K562 (cell line): ENCODE measurements around the gene MYO3B. TPM values are rescaled to one million over a fixed set of nuclear protein-coding genes. Genes with fewer than 3 reads are reported as not detected.

ENCODE experiments used
- ATAC-seq: fragments of 200-7000 bp; cut with Tn5 transposase; 3 replicates; pipeline ENCODE4 v1.9.1; 2020; ENCODE audit warnings: moderate library complexity
- BruUV-seq: library from RNA; stranded (reverse); fragments of 400-500 nt; replicated peaks from 2 replicates; lab custom pipeline; 2021; lab: Mats Ljungman, UMichigan
- CTCF ChIA-PET: fragments of 300-600 bp; formaldehyde crosslinking; extraction: SDS; loops from one replicate; lab custom pipeline; 2021; ENCODE audit warnings: low intra/inter-chr PET ratio; lab: Yijun Ruan, JAX
- POLR2A ChIA-PET: fragments of 300-600, 350-650 bp; sonication (Branson Sonifier 250); formaldehyde crosslinking; extraction: SDS; loops from one replicate; lab custom pipeline; 2021; ENCODE audit warnings: antibody characterized with exemption, inconsistent platforms; lab: Yijun Ruan, JAX
- DNase-seq, 4 experiments: peaks; one replicate each; pipeline versions ENCODE4 v3.0.0 to v3.0.0-alpha.2; 2011 to 2018; ENCODE audit warnings: low spot score in 3 of 4, mixed read lengths in 3 of 4; ENCODE audit errors: extremely low read depth in 1 of 4
- FAIRE-seq: peaks from 2 replicates; lab custom pipeline; 2011; peaks lifted over from hg19 to GRCh38; lab: Jason Lieb, UNC
- H2AFZ ChIP-seq: 2 replicates; pipeline ENCODE4 v1.6.0; 2011; ENCODE audit warnings: low read depth, low read length, control low read depth, inconsistent platforms
- H3K27ac ChIP-seq: fragments of 200-600 bp; 3 replicates; pipeline ENCODE4 v1.8.0; 2011; ENCODE audit warnings: low read depth, mild to moderate bottlenecking, control low read depth, inconsistent platforms, low read length, moderate library complexity, mixed read lengths; ENCODE audit errors: extremely low read depth
- H3K27me3 ChIP-seq, 2 experiments: fragments of 300-600 bp in 1 of 2; 2 replicates in 1 of 2; 3 replicates in 1 of 2; pipeline versions ENCODE4 v1.6.0 to v1.8.0; 2011; ENCODE audit warnings: inconsistent platforms in 2 of 2, low read length in 2 of 2, mild to moderate bottlenecking in 1 of 2, mixed read lengths in 1 of 2, moderate library complexity in 1 of 2; ENCODE audit not compliant: control insufficient read depth in 2 of 2, insufficient read depth in 2 of 2
- H3K36me3 ChIP-seq: fragments of 300-600 bp; 3 replicates; pipeline ENCODE4 v1.8.0; 2011; ENCODE audit warnings: mild to moderate bottlenecking, low read length, inconsistent platforms; ENCODE audit not compliant: control insufficient read depth, insufficient read depth
- H3K4me1 ChIP-seq, 2 experiments: fragments of 200-600 bp in 1 of 2; replicated peaks in 1 of 2; 2 replicates in 1 of 2; 3 replicates in 1 of 2; pipeline versions ENCODE4 v1.5.1 to v1.8.0; 2011; ENCODE audit warnings: inconsistent platforms in 2 of 2, low read length in 2 of 2, mild to moderate bottlenecking in 1 of 2, mixed read lengths in 1 of 2, moderate library complexity in 1 of 2; ENCODE audit not compliant: control insufficient read depth in 2 of 2, insufficient read depth in 2 of 2
- H3K4me2 ChIP-seq: 2 replicates; pipeline ENCODE4 v1.6.1; 2011; ENCODE audit warnings: low read length, control low read depth, inconsistent platforms, mixed read lengths; ENCODE audit not compliant: insufficient read depth
- H3K4me3 ChIP-seq: fragments of 200-600 bp; sonication (generic), shearing (Covaris generic); 2 replicates; pipeline ENCODE4 v1.5.1; 2016; ENCODE audit warnings: control low read depth, inconsistent platforms
- H3K79me2 ChIP-seq: fragments of 200-600 bp; 3 replicates; pipeline ENCODE4 v1.8.0; 2011; ENCODE audit warnings: low read length, inconsistent platforms; ENCODE audit not compliant: control insufficient read depth, insufficient read depth
- H3K9ac ChIP-seq, 2 experiments: 2 replicates each; pipeline versions ENCODE4 v1.6.0 to v1.6.1; 2011; ENCODE audit warnings: low read depth in 2 of 2, low read length in 2 of 2, control low read depth in 1 of 2, inconsistent platforms in 1 of 2, mild to moderate bottlenecking in 1 of 2, mixed read lengths in 1 of 2; ENCODE audit not compliant: insufficient read depth in 1 of 2
- H3K9me1 ChIP-seq: one replicate; pipeline ENCODE4 v1.6.0; 2011; ENCODE audit warnings: inconsistent platforms, mild to moderate bottlenecking, low read length, moderate library complexity; ENCODE audit not compliant: control insufficient read depth, insufficient read depth
- H3K9me3 ChIP-seq: replicated peaks from 2 replicates; pipeline ENCODE4 v1.5.1; 2011; ENCODE audit warnings: low read depth, low read length, inconsistent platforms; ENCODE audit not compliant: control insufficient read depth, insufficient read depth
- H4K20me1 ChIP-seq: replicated peaks from 2 replicates; pipeline ENCODE4 v1.6.1; 2011; ENCODE audit warnings: low read length, inconsistent platforms, mixed read lengths; ENCODE audit not compliant: control insufficient read depth, insufficient read depth
- BACH1 ChIP-seq: fragments of 200-800 bp; sonication (Bioruptor generic); IDR thresholded peaks from 2 replicates; pipeline ENCODE4 v1.6.1; 2016; ENCODE audit warnings: missing genetic modification characterization, missing compliant biosample characterization
- CCAR2 ChIP-seq: fragments of 200-400 bp; formaldehyde crosslinking; IDR thresholded peaks from 2 replicates; pipeline ENCODE4 v1.6.1; 2017; ENCODE audit warnings: mild to moderate bottlenecking, low read depth, low read length
- HCFC1 ChIP-seq: IDR thresholded peaks from 2 replicates; pipeline ENCODE4 v1.6.1; 2012; ENCODE audit warnings: low read depth, low read length, improper control_type of control experiment
- HDAC8 ChIP-seq: fragments of 450-650 bp; IDR thresholded peaks from 2 replicates; pipeline ENCODE4 v1.6.1; 2016; ENCODE audit warnings: mild to moderate bottlenecking, missing genetic modification characterization, moderate library complexity, missing compliant biosample characterization
- JUN ChIP-seq, 2 experiments: sonication (generic) in 1 of 2; formaldehyde crosslinking in 1 of 2; IDR thresholded peaks; 2 replicates each; pipeline versions ENCODE4 v1.6.1 to v1.8.0; 2012 to 2022; ENCODE audit warnings: borderline replicate concordance in 2 of 2, mild to moderate bottlenecking in 2 of 2, improper control_type of control experiment in 1 of 2, low read depth in 1 of 2, low read length in 1 of 2, missing genetic modification reagents in 1 of 2
- KDM1A ChIP-seq, 2 experiments: fragments of 450-650 bp; IDR thresholded peaks; 2 replicates each; pipeline ENCODE4 v1.6.1; 2016; ENCODE audit warnings: mild to moderate bottlenecking in 2 of 2
- LCOR ChIP-seq: sonication (generic); formaldehyde crosslinking; IDR thresholded peaks from 2 replicates; pipeline ENCODE4 v1.8.0; 2022; ENCODE audit warnings: mild to moderate bottlenecking, missing genetic modification reagents
- MAFG ChIP-seq: fragments of 450-650 bp; conservative IDR thresholded peaks from 2 replicates; pipeline ENCODE4 v1.6.1; 2016; ENCODE audit warnings: missing genetic modification characterization, missing compliant biosample characterization
- MAZ ChIP-seq, 2 experiments: fragments of 450-650 bp in 1 of 2; sonication (generic) in 1 of 2; formaldehyde crosslinking; IDR thresholded peaks in 1 of 2; conservative IDR thresholded peaks in 1 of 2; 2 replicates each; pipeline versions ENCODE4 v1.4.0 to v1.5.0; 2020; ENCODE audit warnings: mild to moderate bottlenecking in 1 of 2, missing genetic modification reagents in 1 of 2
- POLR2H ChIP-seq: IDR thresholded peaks from 2 replicates; pipeline ENCODE4 v1.6.1; 2016; ENCODE audit warnings: missing genetic modification characterization, low read depth, mild to moderate bottlenecking, control low read depth, missing compliant biosample characterization, moderate library complexity
- TEAD4 ChIP-seq, 2 experiments: sonication (generic) in 1 of 2; formaldehyde crosslinking in 1 of 2; IDR thresholded peaks; 2 replicates each; pipeline versions ENCODE4 v1.6.1 to v1.8.0; 2012 to 2022; ENCODE audit warnings: borderline replicate concordance in 1 of 2, inconsistent platforms in 1 of 2, low read length in 1 of 2, mild to moderate bottlenecking in 1 of 2, missing genetic modification reagents in 1 of 2
- USF2 ChIP-seq: sonication (generic); formaldehyde crosslinking; IDR thresholded peaks from 2 replicates; pipeline ENCODE4 v1.5.0; 2020; ENCODE audit warnings: missing genetic modification reagents
- ZNF280B ChIP-seq: fragments of 250-450 bp; sonication (Bioruptor Pico); IDR thresholded peaks from 2 replicates; pipeline ENCODE4 v1.5.1; 2021; ENCODE audit warnings: mild to moderate bottlenecking
- ZNF589 ChIP-seq: fragments of 200-800 bp; sonication (Bioruptor generic); IDR thresholded peaks from 2 replicates; pipeline ENCODE4 v1.6.1; 2016; ENCODE audit warnings: low read depth, missing genetic modification characterization, missing compliant biosample characterization
- WGBS: fragments of 100-300 bp; shearing (Covaris generic); methylation state at CpG from one replicate; pipeline ENCODE4 v1.1.6; 2016; ENCODE audit warnings: low coverage, mixed read lengths; ENCODE audit not compliant: insufficient coverage; ENCODE audit errors: missing lambda C conversion rate; 5-methylcytosine and 5-hydroxymethylcytosine counted together
- in situ Hi-C: fragments of 300-500 bp; cut with MboI; formaldehyde crosslinking; loops from 4 replicates; pipeline ENCODE4 v1.15.0; 2018; ENCODE audit warnings: inconsistent platforms, mixed read lengths
- intact Hi-C: fragments of 100-400 bp; cut with micrococcal nuclease; formaldehyde crosslinking; loops from 2 replicates; pipeline ENCODE4 v1.14.2; 2022
- polyA plus RNA-seq, 8 experiments: library from polyadenylated mRNA; depleted of rRNA in 4 of 8; stranded (reverse) in 5 of 8; unstranded in 3 of 8; fragments of >200 nt; fragmentation: Nextera tagmentation in 2 of 8; fragmentation: Illumina TruSeq in 1 of 8; extraction: Ambion mirVana in 2 of 8; extraction: Trizol in 1 of 8; gene quantifications; 2 replicates each; pipeline versions ENCODE4 v1.2.1 to v1.2.3, GENCODE V29; 2011 to 2014; ENCODE audit warnings: inconsistent platforms in 1 of 8, missing spikeins in 1 of 8
- total RNA-seq, 7 experiments: library from RNA; depleted of rRNA in 6 of 7; stranded (reverse); fragments of >200 nt in 6 of 7; fragmentation: Illumina TruSeq in 2 of 7; extraction: Trizol in 2 of 7; gene quantifications; 2 replicates each; pipeline versions ENCODE4 v1.2.1 to v1.2.3, GENCODE V29; 2011 to 2021; ENCODE audit warnings: low replicate concordance in 1 of 7
- TF ChIP-seq, protein P1 (sequence below): fragments of 250-450 bp; sonication (Bioruptor Pico); IDR thresholded peaks from 2 replicates; pipeline ENCODE4 v1.8.0; 2022; ENCODE audit warnings: moderate library complexity, mild to moderate bottlenecking, inconsistent platforms

MYO3B gene
- total and polyA plus RNA-seq, 9 of the 15 experiments (the other 6 are each of a cell fraction or from before 2014, with no cell fraction given), result 2.7 to 6.5 (median 3.6) TPM

GRCh38 chr2:170461889-170462288 is 283.9 kb downstream of the MYO3B start (continued):
- TF ChIP-seq USF2 (CRISPR knock-in tag) (no peak), ZNF280B (CRISPR knock-in tag) (no peak)

- intact Hi-C loops, result loop anchor here (2.0 to 5.0 kb wide), 2 partner anchors 140 to 350 kb away; no protein-coding TSS in a partner anchor
- Histone ChIP-seq H2AFZ (peak overlapping the region; percentile 48), H3K36me3 (no peaks in the 10 kb centered on the region), H3K79me2 (no peaks in the 10 kb centered on the region), H3K9me1 (no peaks in the 10 kb centered on the region), H3K4me3 (no peak overlapping the region), H3K9me3 (no peaks in the 10 kb centered on the region), H3K27me3 (no peaks in the 10 kb centered on the region), H3K9ac (no peak overlapping the region), H3K4me1 (peaks cover 0 to 6% of the 10 kb centered on the region in 2 experiments; a peak in 2 of 5 replicates), H3K27ac (no peak overlapping the region), H3K4me2 (no peak overlapping the region), H4K20me1 (no peaks in the 10 kb centered on the region)
- BruUV-seq, result no TSS peak
- 8% methylated on average over 8 of the region's 8 CpGs for WGBS
- FAIRE-seq, result no peak
- ChIA-PET CTCF (interaction anchor here (1.5 kb wide), 1 partner anchor 350 kb away, joined by 10 read pairs; no protein-coding TSS in a partner anchor), POLR2A (interaction anchor here (0.6 to 1.5 kb wide), 2 partner anchors 16 to 147 kb away, joined by 3 read pairs; no protein-coding TSS in a partner anchor)
- peak in 3 of 4 experiments; percentile 37 to 59 (median 50) for DNase-seq
- in situ Hi-C loops, result no loop called here
- peak; percentile 90 for ATAC-seq
- TF ChIP-seq MAZ (CRISPR knock-in tag; conservative IDR thresholded peaks at IDR 0.05 in 1 of 2, IDR thresholded peaks at IDR 0.05 in 1 of 2) (peak; percentile 19 to 39; a peak in 1 of 4 replicates), HCFC1 (0 out of 2 replicates have a peak, but pooled peaks have one; percentile 23), LCOR (CRISPR knock-in tag) (0 out of 2 replicates have a peak, but pooled peaks have one; percentile 76), MAFG (no peak), CCAR2 (no peak), JUN (IDR thresholded peaks at IDR 0.05; ENCODE audit: borderline replicate concordance, low read depth, low read length) (peak; percentile 80), JUN (CRISPR knock-in tag; IDR thresholded peaks at IDR 0.05; ENCODE audit: borderline replicate concordance) (no peak), HDAC8 (tag) (peak; percentile 45; the same call in 1 of the 2 replicates), BACH1 (peak; percentile 58; the same call in 1 of the 2 replicates), ZNF589 (CRISPR knock-in tag) (peak; percentile 88; the same call in 1 of the 2 replicates), KDM1A (IDR thresholded peaks at IDR 0.05) (peak; percentile 59 to 60; a peak in 2 of 4 replicates), TEAD4 (IDR thresholded peaks at IDR 0.05; ENCODE audit: low read length) (peak; percentile 91), TEAD4 (CRISPR knock-in tag; IDR thresholded peaks at IDR 0.05; ENCODE audit: borderline replicate concordance) (no peak), POLR2H (tag) (0 out of 2 replicates have a peak, but pooled peaks have one; percentile 23)
- TF ChIP-seq, protein P1, sequence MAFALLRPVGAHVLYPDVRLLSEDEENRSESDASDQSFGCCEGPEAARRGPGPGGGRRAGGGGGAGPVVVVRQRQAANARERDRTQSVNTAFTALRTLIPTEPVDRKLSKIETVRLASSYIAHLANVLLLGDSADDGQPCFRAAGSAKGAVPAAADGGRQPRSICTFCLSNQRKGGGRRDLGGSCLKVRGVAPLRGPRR (CRISPR knock-in tag), result no peak
Observed at GRCh38 chr2:170462433-170463205, 284.7 kb downstream of the MYO3B start.
